ENCODE data around the gene SLC9A1.

GRCh38 chr1:27132147-27132546 lies 22.8 kb downstream of the SLC9A1 start:
- TF ChIP-seq, protein P1, sequence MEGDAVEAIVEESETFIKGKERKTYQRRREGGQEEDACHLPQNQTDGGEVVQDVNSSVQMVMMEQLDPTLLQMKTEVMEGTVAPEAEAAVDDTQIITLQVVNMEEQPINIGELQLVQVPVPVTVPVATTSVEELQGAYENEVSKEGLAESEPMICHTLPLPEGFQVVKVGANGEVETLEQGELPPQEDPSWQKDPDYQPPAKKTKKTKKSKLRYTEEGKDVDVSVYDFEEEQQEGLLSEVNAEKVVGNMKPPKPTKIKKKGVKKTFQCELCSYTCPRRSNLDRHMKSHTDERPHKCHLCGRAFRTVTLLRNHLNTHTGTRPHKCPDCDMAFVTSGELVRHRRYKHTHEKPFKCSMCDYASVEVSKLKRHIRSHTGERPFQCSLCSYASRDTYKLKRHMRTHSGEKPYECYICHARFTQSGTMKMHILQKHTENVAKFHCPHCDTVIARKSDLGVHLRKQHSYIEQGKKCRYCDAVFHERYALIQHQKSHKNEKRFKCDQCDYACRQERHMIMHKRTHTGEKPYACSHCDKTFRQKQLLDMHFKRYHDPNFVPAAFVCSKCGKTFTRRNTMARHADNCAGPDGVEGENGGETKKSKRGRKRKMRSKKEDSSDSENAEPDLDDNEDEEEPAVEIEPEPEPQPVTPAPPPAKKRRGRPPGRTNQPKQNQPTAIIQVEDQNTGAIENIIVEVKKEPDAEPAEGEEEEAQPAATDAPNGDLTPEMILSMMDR (IDR thresholded peaks at IDR 0.05), result no peak
- TF ChIP-seq EZH2 (IDR thresholded peaks at IDR 0.05; ENCODE audit: borderline replicate concordance, insufficient read depth, low read depth, low read length, poor library complexity, severe bottlenecking), result no peak
